ENCODE measurements around the gene ERFE.
A peak's percentile ranks its signal among the peaks of the same experiment; 100 is the strongest.

Gene ERFE

GRCh38 chr2:238157506-238158017, 1.2 kb upstream of the ERFE start:
- DNase-seq (ENCODE audit: low read depth) = no peak
- no peak overlapping the region for H3K4me3 ChIP-seq (ENCODE audit: low read depth, low read length)
- in situ Hi-C loops (cut with HindIII; ENCODE audit: low sequenced_read_pairs) = no loop called here
- TF ChIP-seq, protein P1, sequence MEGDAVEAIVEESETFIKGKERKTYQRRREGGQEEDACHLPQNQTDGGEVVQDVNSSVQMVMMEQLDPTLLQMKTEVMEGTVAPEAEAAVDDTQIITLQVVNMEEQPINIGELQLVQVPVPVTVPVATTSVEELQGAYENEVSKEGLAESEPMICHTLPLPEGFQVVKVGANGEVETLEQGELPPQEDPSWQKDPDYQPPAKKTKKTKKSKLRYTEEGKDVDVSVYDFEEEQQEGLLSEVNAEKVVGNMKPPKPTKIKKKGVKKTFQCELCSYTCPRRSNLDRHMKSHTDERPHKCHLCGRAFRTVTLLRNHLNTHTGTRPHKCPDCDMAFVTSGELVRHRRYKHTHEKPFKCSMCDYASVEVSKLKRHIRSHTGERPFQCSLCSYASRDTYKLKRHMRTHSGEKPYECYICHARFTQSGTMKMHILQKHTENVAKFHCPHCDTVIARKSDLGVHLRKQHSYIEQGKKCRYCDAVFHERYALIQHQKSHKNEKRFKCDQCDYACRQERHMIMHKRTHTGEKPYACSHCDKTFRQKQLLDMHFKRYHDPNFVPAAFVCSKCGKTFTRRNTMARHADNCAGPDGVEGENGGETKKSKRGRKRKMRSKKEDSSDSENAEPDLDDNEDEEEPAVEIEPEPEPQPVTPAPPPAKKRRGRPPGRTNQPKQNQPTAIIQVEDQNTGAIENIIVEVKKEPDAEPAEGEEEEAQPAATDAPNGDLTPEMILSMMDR (IDR thresholded peaks at IDR 0.05; ENCODE audit: low read depth, low read length, missing control alignments) = no peak

GRCh38 chr2:238158018-238158508, 707 bp upstream of the ERFE start:
- DNase-seq (ENCODE audit: low read depth) = no peak
- H3K4me3 ChIP-seq (ENCODE audit: low read depth, low read length) = no peak overlapping the region
- TF ChIP-seq, protein P1 (IDR thresholded peaks at IDR 0.05; ENCODE audit: low read depth, low read length, missing control alignments) = no peak
- in situ Hi-C loops (cut with HindIII; ENCODE audit: low sequenced_read_pairs) = no loop called here

DNA sequence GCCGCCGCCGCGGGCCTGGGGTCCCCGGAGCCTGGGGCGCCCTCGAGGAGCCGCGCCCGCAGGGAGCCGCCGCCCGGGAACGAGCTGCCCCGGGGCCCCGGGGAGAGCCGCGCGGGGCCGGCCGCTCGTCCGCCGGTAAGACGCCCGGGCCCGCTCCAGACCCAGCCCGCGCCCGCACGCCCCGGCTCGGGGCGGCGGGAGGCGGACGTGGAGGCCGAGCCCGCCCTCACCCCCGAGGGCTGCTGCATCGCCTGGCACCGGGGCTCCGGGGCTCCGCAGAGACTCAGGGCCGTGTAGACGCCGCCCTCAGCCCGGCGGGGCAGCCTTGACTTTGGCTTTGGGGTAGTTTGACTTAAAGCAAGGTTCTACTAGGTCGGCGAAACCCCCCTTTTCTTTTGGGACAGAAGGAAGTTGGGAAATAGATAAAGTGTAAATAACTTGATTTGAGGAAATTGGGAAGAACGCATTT, 335 bp downstream of the ERFE start:
- in situ Hi-C loops (cut with HindIII; ENCODE audit: low sequenced_read_pairs) = no loop called here
- TF ChIP-seq, protein P1 (IDR thresholded peaks at IDR 0.05; ENCODE audit: low read depth, low read length, missing control alignments) = no peak
- H3K4me3 ChIP-seq (ENCODE audit: low read depth, low read length) = peak overlapping the region; percentile 20
- no peak for DNase-seq (ENCODE audit: low read depth)

- TF ChIP-seq, protein P1 (IDR thresholded peaks at IDR 0.05; ENCODE audit: low read depth, low read length, missing control alignments) = no peak
- H3K4me3 ChIP-seq (ENCODE audit: low read depth, low read length) = no peak overlapping the region
- DNase-seq (ENCODE audit: low read depth) = no peak
- in situ Hi-C loops (cut with HindIII; ENCODE audit: low sequenced_read_pairs) = no loop called here
Measured at GRCh38 chr2:238159661-238160205, 963 bp downstream of the ERFE start.

GRCh38 chr2:238160206-238161129, 1.7 kb downstream of the ERFE start:
- no peak overlapping the region for H3K4me3 ChIP-seq (ENCODE audit: low read depth, low read length)
- in situ Hi-C loops (cut with HindIII; ENCODE audit: low sequenced_read_pairs) = no loop called here
- no peak for DNase-seq (ENCODE audit: low read depth)
- TF ChIP-seq, protein P1 (IDR thresholded peaks at IDR 0.05; ENCODE audit: low read depth, low read length, missing control alignments) = peak; percentile 19

GRCh38 chr2:238161291-238162051, 2.7 kb downstream of the ERFE start:
- TF ChIP-seq, protein P1 (IDR thresholded peaks at IDR 0.05; ENCODE audit: low read depth, low read length, missing control alignments) = no peak
- H3K4me3 ChIP-seq (ENCODE audit: low read depth, low read length) = no peak overlapping the region
- in situ Hi-C loops (cut with HindIII; ENCODE audit: low sequenced_read_pairs) = no loop called here
- DNase-seq (ENCODE audit: low read depth) = no peak
